ENCODE measurements around the gene GON7.
A peak's percentile ranks its signal among the peaks of the same experiment; 100 is the strongest.

GON7 gene

GRCh38 chr14:93186956-93187355, 19.9 kb downstream of the GON7 start:
- TF ChIP-seq FOXP2 (optimal IDR thresholded peaks at IDR 0.05; ENCODE audit: borderline replicate concordance, extremely low read depth, extremely low read length, insufficient read depth) (no peak), POLR2AphosphoS5 (IDR thresholded peaks at IDR 0.05; ENCODE audit: low read depth, low read length) (no peak), SIN3A (IDR thresholded peaks at IDR 0.05; ENCODE audit: borderline replicate concordance, insufficient read depth, low read length) (no peak), TAF1 (IDR thresholded peaks at IDR 0.05; ENCODE audit: borderline replicate concordance, insufficient read depth, low read length) (no peak)
- TF ChIP-seq, protein P1, sequence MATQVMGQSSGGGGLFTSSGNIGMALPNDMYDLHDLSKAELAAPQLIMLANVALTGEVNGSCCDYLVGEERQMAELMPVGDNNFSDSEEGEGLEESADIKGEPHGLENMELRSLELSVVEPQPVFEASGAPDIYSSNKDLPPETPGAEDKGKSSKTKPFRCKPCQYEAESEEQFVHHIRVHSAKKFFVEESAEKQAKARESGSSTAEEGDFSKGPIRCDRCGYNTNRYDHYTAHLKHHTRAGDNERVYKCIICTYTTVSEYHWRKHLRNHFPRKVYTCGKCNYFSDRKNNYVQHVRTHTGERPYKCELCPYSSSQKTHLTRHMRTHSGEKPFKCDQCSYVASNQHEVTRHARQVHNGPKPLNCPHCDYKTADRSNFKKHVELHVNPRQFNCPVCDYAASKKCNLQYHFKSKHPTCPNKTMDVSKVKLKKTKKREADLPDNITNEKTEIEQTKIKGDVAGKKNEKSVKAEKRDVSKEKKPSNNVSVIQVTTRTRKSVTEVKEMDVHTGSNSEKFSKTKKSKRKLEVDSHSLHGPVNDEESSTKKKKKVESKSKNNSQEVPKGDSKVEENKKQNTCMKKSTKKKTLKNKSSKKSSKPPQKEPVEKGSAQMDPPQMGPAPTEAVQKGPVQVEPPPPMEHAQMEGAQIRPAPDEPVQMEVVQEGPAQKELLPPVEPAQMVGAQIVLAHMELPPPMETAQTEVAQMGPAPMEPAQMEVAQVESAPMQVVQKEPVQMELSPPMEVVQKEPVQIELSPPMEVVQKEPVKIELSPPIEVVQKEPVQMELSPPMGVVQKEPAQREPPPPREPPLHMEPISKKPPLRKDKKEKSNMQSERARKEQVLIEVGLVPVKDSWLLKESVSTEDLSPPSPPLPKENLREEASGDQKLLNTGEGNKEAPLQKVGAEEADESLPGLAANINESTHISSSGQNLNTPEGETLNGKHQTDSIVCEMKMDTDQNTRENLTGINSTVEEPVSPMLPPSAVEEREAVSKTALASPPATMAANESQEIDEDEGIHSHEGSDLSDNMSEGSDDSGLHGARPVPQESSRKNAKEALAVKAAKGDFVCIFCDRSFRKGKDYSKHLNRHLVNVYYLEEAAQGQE (IDR thresholded peaks at IDR 0.05; ENCODE audit: insufficient read depth in 1 of 2, low read depth in 2 of 2, low read length in 2 of 2), result no peak

DNA sequence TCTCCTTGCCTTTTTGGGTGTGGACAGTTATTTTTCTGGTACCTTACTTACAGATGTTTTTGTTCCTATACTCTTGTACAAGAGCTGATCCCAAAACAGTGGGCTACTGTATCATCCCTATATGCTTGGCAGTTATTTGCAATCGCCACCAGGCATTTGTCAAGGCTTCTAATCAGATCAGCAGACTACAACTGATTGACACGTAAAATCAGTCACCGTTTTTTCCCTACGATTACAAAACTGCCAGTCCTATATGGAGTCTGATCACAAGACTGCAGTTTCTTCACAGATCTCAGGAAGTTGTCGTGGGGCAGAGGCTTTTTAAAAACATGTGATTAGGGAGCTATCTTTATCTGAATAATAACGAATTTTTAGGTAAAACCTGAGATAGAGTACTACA, 20.4 kb downstream of the GON7 start:
- no peak for TF ChIP-seq SIN3A (IDR thresholded peaks at IDR 0.05; ENCODE audit: borderline replicate concordance, insufficient read depth, low read length)
- no peak for TF ChIP-seq TAF1 (IDR thresholded peaks at IDR 0.05; ENCODE audit: borderline replicate concordance, insufficient read depth, low read length)
- TF ChIP-seq, protein P1 (IDR thresholded peaks at IDR 0.05; ENCODE audit: insufficient read depth in 1 of 2, low read depth in 2 of 2, low read length in 2 of 2), result no peak
- TF ChIP-seq FOXP2 (optimal IDR thresholded peaks at IDR 0.05; ENCODE audit: borderline replicate concordance, extremely low read depth, extremely low read length, insufficient read depth), result no peak
- TF ChIP-seq POLR2AphosphoS5 (IDR thresholded peaks at IDR 0.05; ENCODE audit: low read depth, low read length), result no peak

DNA sequence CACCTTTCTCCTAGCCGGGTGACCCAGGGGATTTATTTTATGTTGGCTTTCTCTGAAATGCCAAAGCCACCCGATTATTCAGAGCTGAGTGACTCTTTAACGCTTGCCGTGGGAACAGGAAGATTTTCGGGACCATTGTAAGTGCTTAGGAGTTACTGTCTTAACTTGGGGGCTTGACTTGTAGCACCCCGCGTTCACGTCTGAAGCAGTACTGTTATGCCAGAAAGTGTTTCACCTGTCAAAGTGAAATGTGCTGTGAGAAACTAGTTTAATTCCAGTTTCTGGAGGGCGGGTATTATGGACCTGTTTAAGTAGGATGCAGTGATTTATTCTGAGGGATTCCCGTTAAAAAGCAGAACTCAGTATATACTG, 21.5 kb downstream of the GON7 start:
- no peak for TF ChIP-seq POLR2AphosphoS5 (IDR thresholded peaks at IDR 0.05; ENCODE audit: low read depth, low read length)
- TF ChIP-seq FOXP2 (optimal IDR thresholded peaks at IDR 0.05; ENCODE audit: borderline replicate concordance, extremely low read depth, extremely low read length, insufficient read depth), result no peak

DNA sequence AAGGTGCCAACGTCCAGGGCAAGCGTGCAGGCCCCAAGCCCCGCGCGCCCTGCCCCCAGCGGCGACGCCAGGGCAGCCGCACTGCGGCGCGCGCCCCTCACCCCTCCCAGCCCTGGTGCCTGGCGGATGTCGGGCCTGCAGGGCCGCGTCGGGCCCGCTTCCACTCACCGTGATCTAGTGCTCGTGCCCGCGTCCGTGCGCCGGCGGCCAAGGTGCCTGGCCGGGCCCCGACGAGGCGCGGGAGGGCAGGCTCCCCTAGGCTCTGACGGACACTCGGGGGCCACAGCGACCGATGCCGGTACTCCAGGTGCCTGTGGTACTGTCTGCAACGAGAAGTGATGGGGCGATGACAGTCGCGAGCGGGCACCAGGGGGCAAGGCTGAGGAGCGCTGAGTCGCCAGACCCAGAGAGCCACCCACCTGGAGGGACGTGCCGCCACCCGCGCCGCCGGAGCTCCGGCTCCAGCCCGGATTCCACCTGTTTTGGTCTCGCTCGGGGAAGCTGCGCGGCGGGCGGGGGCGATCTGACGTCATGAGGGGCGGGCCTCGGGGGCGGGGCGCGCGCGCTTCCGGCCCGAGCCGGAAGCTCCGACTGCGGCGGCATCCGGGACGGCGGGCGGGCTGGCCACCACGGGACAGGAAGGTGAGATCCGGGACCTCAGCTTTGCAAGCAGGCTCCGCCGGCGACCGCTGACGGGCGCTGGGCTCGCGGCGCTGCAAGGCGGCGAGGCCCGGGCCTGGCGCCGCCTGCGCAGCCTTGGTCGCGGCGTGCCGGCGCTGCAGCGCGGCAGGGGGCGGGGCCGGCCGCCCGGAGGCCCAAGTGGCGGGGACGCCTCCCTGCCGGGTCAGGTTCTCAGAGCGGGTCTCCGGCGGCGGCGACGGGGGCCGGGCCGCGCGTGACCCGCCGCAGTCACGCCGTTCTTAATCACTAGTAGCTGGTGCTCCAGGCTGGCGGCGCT, 22.2 kb downstream of the GON7 start, which contains the start of the genes LYSET and MOAP1:
Gene LYSET (plus strand): TSS at position 927 of the 958 bp plus-strand sequence. CDS start 89 bp downstream, outside the sequence.
Gene MOAP1 (minus strand): TSS at position 507 of the 958 bp plus-strand sequence. CDS start 655 bp downstream, outside the sequence.
- TF ChIP-seq FOXP2 (optimal IDR thresholded peaks at IDR 0.05; ENCODE audit: borderline replicate concordance, extremely low read depth, extremely low read length, insufficient read depth), result peak; percentile 18
- peak; percentile 13; the same call in 1 of the 2 replicates for TF ChIP-seq SIN3A (IDR thresholded peaks at IDR 0.05; ENCODE audit: borderline replicate concordance, insufficient read depth, low read length)
- no peak for TF ChIP-seq TAF1 (IDR thresholded peaks at IDR 0.05; ENCODE audit: borderline replicate concordance, insufficient read depth, low read length)
- TF ChIP-seq POLR2AphosphoS5 (IDR thresholded peaks at IDR 0.05; ENCODE audit: low read depth, low read length), result peak; percentile 45; the same call in 1 of the 2 replicates

GRCh38 chr14:93183596-93184317, 23.1 kb downstream of the GON7 start:
- TF ChIP-seq TAF1 (IDR thresholded peaks at IDR 0.05; ENCODE audit: borderline replicate concordance, insufficient read depth, low read length) (no peak), FOXP2 (optimal IDR thresholded peaks at IDR 0.05; ENCODE audit: borderline replicate concordance, extremely low read depth, extremely low read length, insufficient read depth) (no peak), POLR2AphosphoS5 (IDR thresholded peaks at IDR 0.05; ENCODE audit: low read depth, low read length) (no peak), SIN3A (IDR thresholded peaks at IDR 0.05; ENCODE audit: borderline replicate concordance, insufficient read depth, low read length) (no peak)
- TF ChIP-seq, protein P1 (IDR thresholded peaks at IDR 0.05; ENCODE audit: insufficient read depth in 1 of 2, low read depth in 2 of 2, low read length in 2 of 2), result no peak
